HepG2 (cell line): ENCODE measurements around the gene EMILIN1. TPM values are rescaled to one million over a fixed set of nuclear protein-coding genes. Genes with fewer than 3 reads are reported as not detected.

ENCODE experiments used
- AGO1 ChIP-seq: fragments of 200-400 bp; formaldehyde crosslinking; IDR thresholded peaks from 2 replicates; pipeline ENCODE4 v1.6.1; 2017; ENCODE audit warnings: mild to moderate bottlenecking, low read depth, low read length, moderate library complexity; ENCODE audit not compliant: poor library complexity, severe bottlenecking
- ARNTL ChIP-seq: sonication (generic); formaldehyde crosslinking; IDR thresholded peaks from 2 replicates; pipeline ENCODE4 v1.4.0; 2020; ENCODE audit warnings: mild to moderate bottlenecking, missing genetic modification reagents
- EP300 ChIP-seq, 3 experiments: sonication (generic) in 1 of 3; formaldehyde crosslinking in 1 of 3; IDR thresholded peaks; 2 replicates each; pipeline versions ENCODE4 v1.5.1 to v1.6.1; 2011 to 2020; ENCODE audit warnings: low read depth in 2 of 3, low read length in 2 of 3, borderline replicate concordance in 1 of 3, improper control_type of control experiment in 1 of 3, mild to moderate bottlenecking in 1 of 3, missing genetic modification reagents in 1 of 3, moderate library complexity in 1 of 3
- FOXO1 ChIP-seq: sonication (generic); formaldehyde crosslinking; IDR thresholded peaks from 2 replicates; pipeline ENCODE4 v1.4.0; 2020; ENCODE audit warnings: missing genetic modification reagents
- HOXA9 ChIP-seq: sonication (generic); formaldehyde crosslinking; IDR thresholded peaks from 2 replicates; pipeline ENCODE4 v1.8.1; 2022; ENCODE audit warnings: missing genetic modification reagents, mild to moderate bottlenecking, moderate library complexity, borderline replicate concordance
- KDM3A ChIP-seq: IDR thresholded peaks from 2 replicates; pipeline ENCODE4 v1.6.1; 2018; ENCODE audit warnings: low read depth, missing compliant biosample characterization
- MTF2 ChIP-seq: sonication (generic); formaldehyde crosslinking; IDR thresholded peaks from 2 replicates; pipeline ENCODE4 v1.5.0; 2020; ENCODE audit warnings: missing genetic modification reagents, borderline replicate concordance
- NAIF1 ChIP-seq: sonication (generic); formaldehyde crosslinking; IDR thresholded peaks from 2 replicates; pipeline ENCODE4 v1.5.0; 2020; ENCODE audit warnings: mild to moderate bottlenecking, missing genetic modification reagents, borderline replicate concordance
- NFYB ChIP-seq: sonication (generic); formaldehyde crosslinking; IDR thresholded peaks from 2 replicates; pipeline ENCODE4 v1.4.0; 2020; ENCODE audit warnings: missing genetic modification reagents
- NR2F1 ChIP-seq, 2 experiments: fragments of 450-650 bp in 1 of 2; formaldehyde crosslinking in 1 of 2; IDR thresholded peaks; 2 replicates each; pipeline versions ENCODE4 v1.5.0 to v1.6.1; 2016 to 2020; ENCODE audit warnings: mild to moderate bottlenecking in 1 of 2, missing compliant biosample characterization in 1 of 2, missing genetic modification reagents in 1 of 2, moderate library complexity in 1 of 2
- POLR2AphosphoS5 ChIP-seq: IDR thresholded peaks from 2 replicates; pipeline ENCODE4 v1.6.1; 2012; ENCODE audit warnings: low read depth, low read length
- PRPF4 ChIP-seq: fragments of 200-400 bp; formaldehyde crosslinking; IDR thresholded peaks from 2 replicates; pipeline ENCODE4 v1.6.1; 2016; ENCODE audit warnings: low read length, low read depth; ENCODE audit not compliant: poor library complexity, severe bottlenecking
- SP1 ChIP-seq, 2 experiments: fragments of 450-650 bp in 1 of 2; sonication (generic) in 1 of 2; formaldehyde crosslinking in 1 of 2; IDR thresholded peaks; 2 replicates each; pipeline versions ENCODE4 v1.4.0 to v1.6.1; 2016 to 2020; ENCODE audit warnings: missing genetic modification reagents in 1 of 2
- TAF1 ChIP-seq: sonication (generic); formaldehyde crosslinking; IDR thresholded peaks from 2 replicates; pipeline ENCODE4 v1.4.0; 2020; ENCODE audit warnings: missing genetic modification reagents
- TOE1 ChIP-seq: sonication (generic); formaldehyde crosslinking; IDR thresholded peaks from 2 replicates; pipeline ENCODE4 v1.4.0; 2020; ENCODE audit warnings: mild to moderate bottlenecking, missing genetic modification reagents
- ZFP1 ChIP-seq: IDR thresholded peaks from 2 replicates; pipeline ENCODE4 v1.6.1; 2016
- ZFX ChIP-seq: sonication (generic); formaldehyde crosslinking; IDR thresholded peaks from 2 replicates; pipeline ENCODE4 v1.4.0; 2020; ENCODE audit warnings: mild to moderate bottlenecking, low read depth, missing genetic modification reagents, moderate library complexity
- ZNF224 ChIP-seq: sonication (generic); formaldehyde crosslinking; IDR thresholded peaks from 2 replicates; pipeline ENCODE4 v1.5.0; 2020; ENCODE audit warnings: mild to moderate bottlenecking, missing genetic modification reagents
- ZNF274 ChIP-seq: sonication (generic); formaldehyde crosslinking; IDR thresholded peaks from 2 replicates; pipeline ENCODE4 v1.5.1; 2020; ENCODE audit warnings: mild to moderate bottlenecking, missing genetic modification reagents
- ZNF331 ChIP-seq: sonication (generic); formaldehyde crosslinking; IDR thresholded peaks from 2 replicates; pipeline ENCODE4 v1.4.0; 2020; ENCODE audit warnings: missing genetic modification reagents
- ZNF816 ChIP-seq: sonication (generic); formaldehyde crosslinking; IDR thresholded peaks from 2 replicates; pipeline ENCODE4 v1.8.0; 2022; ENCODE audit warnings: missing genetic modification reagents, mild to moderate bottlenecking, borderline replicate concordance
- polyA plus RNA-seq, 8 experiments: library from polyadenylated mRNA; depleted of rRNA in 3 of 8; stranded (reverse) in 7 of 8; unstranded in 1 of 8; fragments of >200 nt; fragmentation: Illumina TruSeq in 4 of 8; extraction: Trizol in 4 of 8; gene quantifications; 2 replicates each; pipeline versions ENCODE4 v1.2.1 to v1.2.3, GENCODE V29; 2011 to 2016; ENCODE audit warnings: low read depth in 4 of 8, missing spikeins in 1 of 8, mixed read lengths in 1 of 8; ENCODE audit not compliant: insufficient read depth in 1 of 8
- total RNA-seq, 5 experiments: library from RNA; depleted of rRNA; stranded (reverse); fragments of >200 nt; fragmentation: Illumina TruSeq; extraction: Trizol; gene quantifications; 2 replicates each; pipeline ENCODE4 v1.2.3, GENCODE V29; 2016; ENCODE audit warnings: low read depth in 1 of 5
- TF ChIP-seq, protein P1 (sequence below): sonication (generic); formaldehyde crosslinking; IDR thresholded peaks from 2 replicates; pipeline ENCODE4 v1.4.0; 2020; ENCODE audit warnings: mild to moderate bottlenecking, missing genetic modification reagents
- TF ChIP-seq, protein P2 (sequence below), 2 experiments: sonication (generic) in 1 of 2; formaldehyde crosslinking in 1 of 2; IDR thresholded peaks; 2 replicates each; pipeline versions ENCODE4 v1.4.0 to v1.6.1; 2016 to 2020; ENCODE audit warnings: borderline replicate concordance in 1 of 2, low read depth in 1 of 2, mild to moderate bottlenecking in 1 of 2, missing genetic modification reagents in 1 of 2

EMILIN1 gene
- total and polyA plus RNA-seq, 2 of the 13 experiments (the other 11 are each of a cell fraction or from before 2014, with no cell fraction given), result 8.1 to 9.7 TPM

DNA sequence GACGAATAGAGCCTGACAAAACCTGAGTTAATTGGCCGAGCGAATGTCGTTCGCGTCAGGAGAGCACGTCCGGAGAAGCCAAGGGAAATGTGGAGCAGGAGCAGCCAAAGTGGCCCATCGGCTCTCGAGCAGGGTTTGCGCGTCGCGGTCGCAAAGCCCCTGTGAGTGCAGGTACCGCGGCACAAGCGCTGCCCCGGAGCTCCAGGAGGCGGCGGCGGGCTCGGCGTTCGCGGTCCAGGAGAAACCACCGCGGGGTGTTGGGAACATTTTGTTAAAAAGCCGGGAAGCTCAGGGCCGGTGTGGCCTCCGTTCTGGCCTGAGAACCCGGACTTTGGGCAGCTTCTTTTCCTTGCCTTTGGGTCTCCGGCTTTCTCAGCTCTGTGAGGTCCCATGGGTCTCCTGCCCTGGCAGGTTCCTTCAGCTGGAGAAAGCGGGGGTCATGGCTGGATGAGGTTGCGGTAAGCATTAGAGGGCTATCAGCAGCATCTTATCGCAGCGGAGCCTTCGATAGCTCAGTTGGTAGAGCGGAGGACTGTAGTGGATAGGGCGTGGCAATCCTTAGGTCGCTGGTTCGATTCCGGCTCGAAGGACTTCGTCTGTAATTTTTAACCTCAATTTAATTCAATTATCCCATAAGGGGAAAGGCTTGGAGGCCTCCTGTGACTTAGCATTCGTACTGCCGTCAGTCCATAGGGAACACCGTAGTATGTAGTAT lies 28.0 kb upstream of the EMILIN1 start (continued):
- TF ChIP-seq ZNF331, result peak; percentile 85; the same call in 1 of the 2 replicates
- TF ChIP-seq, protein P1, sequence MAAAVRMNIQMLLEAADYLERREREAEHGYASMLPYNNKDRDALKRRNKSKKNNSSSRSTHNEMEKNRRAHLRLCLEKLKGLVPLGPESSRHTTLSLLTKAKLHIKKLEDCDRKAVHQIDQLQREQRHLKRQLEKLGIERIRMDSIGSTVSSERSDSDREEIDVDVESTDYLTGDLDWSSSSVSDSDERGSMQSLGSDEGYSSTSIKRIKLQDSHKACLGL (CRISPR knock-in tag), result peak; percentile 57
- TF ChIP-seq TAF1 (CRISPR knock-in tag), result peak; percentile 73; the same call in 1 of the 2 replicates
- TF ChIP-seq ZNF816 (CRISPR knock-in tag), result 0 out of 2 replicates have a peak, but pooled peaks have one; percentile 62
- no peak for TF ChIP-seq NAIF1
- no peak for TF ChIP-seq FOXO1
- peak; percentile 59; the same call in 1 of the 2 replicates for TF ChIP-seq ZFP1 (CRISPR knock-in tag)
- TF ChIP-seq ZFX (CRISPR knock-in tag), result peak; percentile 86
- no peak for TF ChIP-seq PRPF4
- no peak for TF ChIP-seq EP300 (IDR thresholded peaks at IDR 0.05; ENCODE audit: low read depth in 2 of 2, low read length in 2 of 2)
- 0 out of 2 replicates have a peak, but pooled peaks have one; percentile 11 for TF ChIP-seq EP300 (CRISPR knock-in tag; IDR thresholded peaks at IDR 0.05; ENCODE audit: borderline replicate concordance)
- peak; percentile 96 for TF ChIP-seq KDM3A (CRISPR knock-in tag)
- TF ChIP-seq NR2F1 (CRISPR knock-in tag; IDR thresholded peaks at IDR 0.05), result peak in 1 of 2 experiments; percentile 69; a peak in 2 of 4 replicates
- TF ChIP-seq SP1 (IDR thresholded peaks at IDR 0.05), result no peak
- TF ChIP-seq SP1 (CRISPR knock-in tag; IDR thresholded peaks at IDR 0.05), result peak; percentile 40
- peak; percentile 65 for TF ChIP-seq HOXA9
- peak; percentile 98 for TF ChIP-seq ZNF274 (CRISPR knock-in tag)
- peak; percentile 62 for TF ChIP-seq POLR2AphosphoS5
- no peak; the same call in none of the 2 replicates for TF ChIP-seq NFYB (CRISPR knock-in tag)
- no peak; the same call in 1 of the 2 replicates for TF ChIP-seq ZNF224 (CRISPR knock-in tag)
- TF ChIP-seq MTF2 (CRISPR knock-in tag), result no peak
- no peak for TF ChIP-seq TOE1 (CRISPR knock-in tag)
- TF ChIP-seq AGO1, result peak; percentile 97
- TF ChIP-seq ARNTL (CRISPR knock-in tag), result no peak; the same call in none of the 2 replicates
- TF ChIP-seq, protein P2, sequence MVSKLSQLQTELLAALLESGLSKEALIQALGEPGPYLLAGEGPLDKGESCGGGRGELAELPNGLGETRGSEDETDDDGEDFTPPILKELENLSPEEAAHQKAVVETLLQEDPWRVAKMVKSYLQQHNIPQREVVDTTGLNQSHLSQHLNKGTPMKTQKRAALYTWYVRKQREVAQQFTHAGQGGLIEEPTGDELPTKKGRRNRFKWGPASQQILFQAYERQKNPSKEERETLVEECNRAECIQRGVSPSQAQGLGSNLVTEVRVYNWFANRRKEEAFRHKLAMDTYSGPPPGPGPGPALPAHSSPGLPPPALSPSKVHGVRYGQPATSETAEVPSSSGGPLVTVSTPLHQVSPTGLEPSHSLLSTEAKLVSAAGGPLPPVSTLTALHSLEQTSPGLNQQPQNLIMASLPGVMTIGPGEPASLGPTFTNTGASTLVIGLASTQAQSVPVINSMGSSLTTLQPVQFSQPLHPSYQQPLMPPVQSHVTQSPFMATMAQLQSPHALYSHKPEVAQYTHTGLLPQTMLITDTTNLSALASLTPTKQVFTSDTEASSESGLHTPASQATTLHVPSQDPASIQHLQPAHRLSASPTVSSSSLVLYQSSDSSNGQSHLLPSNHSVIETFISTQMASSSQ (IDR thresholded peaks at IDR 0.05; ENCODE audit: low read depth), result peak; percentile 64; the same call in 1 of the 2 replicates
- TF ChIP-seq, protein P2 (CRISPR knock-in tag; IDR thresholded peaks at IDR 0.05; ENCODE audit: borderline replicate concordance), result no peak
